Common myeloid progenitor, CD34-positive (primary cell): ENCODE data around the gene OR12D2.
A peak's percentile ranks its signal among the peaks of the same experiment; 100 is the strongest.
"Not testable (repeated sequence)": the region's sequence is repeated elsewhere in the genome, so short reads cannot be mapped to it uniquely, and the experiment has no call there.

Experiments used
- CTCF ChIA-PET: fragments of 350-600 bp; sonication (Branson Sonifier 250); formaldehyde crosslinking; loops from one replicate; lab custom pipeline; 2021; ENCODE audit warnings: antibody characterized with exemption; lab: Charles Lee
- POLR2A ChIA-PET: fragments of 350-600 bp; sonication (Branson Sonifier 250); formaldehyde crosslinking; loops from one replicate; lab custom pipeline; 2021; ENCODE audit warnings: antibody characterized with exemption; lab: Charles Lee
- DNase-seq, 3 donors: peaks; one replicate each; pipeline versions ENCODE4 v3.0.0 to v3.0.0-alpha.2; 2013
- H3K27ac ChIP-seq, 2 experiments: 1 replicate in 1 of 2; 2 replicates in 1 of 2; pipeline ENCODE4 v1.7.0; 2013; ENCODE audit warnings: inconsistent platforms in 2 of 2, low read length in 2 of 2, mild to moderate bottlenecking in 2 of 2, low read depth in 1 of 2, moderate library complexity in 1 of 2; ENCODE audit not compliant: severe bottlenecking in 2 of 2, insufficient read depth in 1 of 2, poor library complexity in 1 of 2
- H3K27me3 ChIP-seq, 5 experiments: replicated peaks in 2 of 5; 1 replicate in 3 of 5; 2 replicates in 2 of 5; pipeline versions ENCODE4 v1.6.1 to v1.7.0; 2013; ENCODE audit warnings: low read length in 4 of 5, mild to moderate bottlenecking in 2 of 5, moderate library complexity in 2 of 5, inconsistent platforms in 1 of 5; ENCODE audit not compliant: insufficient read depth in 5 of 5, control insufficient read depth in 4 of 5
- H3K36me3 ChIP-seq, 4 experiments: 1 replicate in 2 of 4; 2 replicates in 2 of 4; pipeline versions ENCODE4 v1.6.1 to v1.7.0; 2013; ENCODE audit warnings: low read length in 3 of 4, control low read depth in 1 of 4, mild to moderate bottlenecking in 1 of 4; ENCODE audit not compliant: control insufficient read depth in 4 of 4, insufficient read depth in 4 of 4
- H3K4me1 ChIP-seq, 4 experiments: 1 replicate in 3 of 4; 2 replicates in 1 of 4; pipeline versions ENCODE4 v1.6.1 to v1.7.1; 2013; ENCODE audit warnings: low read length in 3 of 4, mild to moderate bottlenecking in 3 of 4, control low read depth in 1 of 4, inconsistent platforms in 1 of 4, moderate library complexity in 1 of 4; ENCODE audit not compliant: control insufficient read depth in 4 of 4, insufficient read depth in 4 of 4; ENCODE audit errors: control extremely low read depth in 1 of 4
- H3K4me3 ChIP-seq, 7 experiments: 1 replicate in 4 of 7; 2 replicates in 3 of 7; pipeline versions ENCODE4 v1.5.1 to v1.7.0; 2013; ENCODE audit warnings: mild to moderate bottlenecking in 7 of 7, low read length in 6 of 7, moderate library complexity in 6 of 7, inconsistent platforms in 2 of 7, low read depth in 2 of 7, control low read depth in 1 of 7; ENCODE audit not compliant: insufficient read depth in 4 of 7, control insufficient read depth in 1 of 7; ENCODE audit errors: extremely low read depth in 1 of 7
- H3K9me3 ChIP-seq, 5 experiments: 1 replicate in 4 of 5; 2 replicates in 1 of 5; pipeline versions ENCODE4 v1.6.1 to v1.7.1; 2013; ENCODE audit warnings: low read length in 4 of 5, mild to moderate bottlenecking in 2 of 5, inconsistent platforms in 1 of 5, low read depth in 1 of 5, moderate library complexity in 1 of 5; ENCODE audit not compliant: control insufficient read depth in 4 of 5, insufficient read depth in 2 of 5; ENCODE audit errors: control extremely low read depth in 1 of 5
- WGBS: methylation state at CpG from one replicate; pipeline ENCODE4 v1.1.5; 2013; ENCODE audit not compliant: insufficient coverage; 5-methylcytosine and 5-hydroxymethylcytosine counted together

The OR12D2 gene

DNA sequence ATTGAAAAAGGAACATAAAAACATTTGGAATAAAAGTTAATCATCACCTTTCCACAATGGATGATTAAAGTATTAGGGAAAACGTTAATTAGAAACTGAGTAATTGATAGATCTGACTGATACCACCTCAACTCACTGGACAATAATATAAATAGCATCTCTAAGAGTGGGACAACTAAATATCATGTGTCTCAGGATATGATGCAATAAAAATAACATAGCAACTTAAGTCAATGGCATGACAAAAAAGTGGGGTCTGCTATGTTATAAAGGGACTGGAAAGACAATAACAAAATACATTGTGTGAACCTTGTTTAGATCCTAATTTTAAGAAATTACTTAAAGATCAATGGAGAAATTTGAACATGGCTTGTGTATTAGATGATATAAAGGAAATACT lies 29.6 kb downstream of the OR12D2 start:
- CTCF ChIA-PET = no interaction called here

DNA sequence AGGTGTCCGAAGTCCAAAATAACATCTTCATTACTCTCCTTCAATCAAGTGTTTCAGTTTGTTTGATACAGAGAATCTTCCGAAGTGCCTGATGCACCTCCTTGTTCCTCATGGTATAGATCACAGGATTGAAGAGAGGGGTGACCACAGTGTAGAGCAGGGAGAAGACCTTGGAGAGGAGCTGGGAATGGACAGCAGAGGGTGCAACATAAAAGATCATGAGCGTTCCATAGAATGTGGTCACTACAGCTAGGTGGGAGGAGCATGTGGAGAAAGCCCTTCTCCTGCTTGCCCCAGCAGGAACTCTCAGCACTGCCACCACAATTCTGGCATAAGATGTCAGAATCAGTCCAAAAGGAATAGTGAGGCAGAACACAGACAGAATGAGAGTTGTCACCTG lies 31.2 kb downstream of the OR12D2 start:
- WGBS = 100% methylated on average over 2 of the region's 3 CpGs
- H3K9me3 ChIP-seq = no peaks in the 10 kb centered on the region
- CTCF ChIA-PET = interaction anchor here (0.7 kb wide), 1 partner anchor 191 kb away, joined by 3 read pairs; no protein-coding TSS in a partner anchor
- H3K36me3 ChIP-seq = no peaks in the 10 kb centered on the region
- H3K4me1 ChIP-seq = no peaks in the 10 kb centered on the region
- POLR2A ChIA-PET = no interaction called here
- H3K4me3 ChIP-seq = no peak overlapping the region
- no peak for DNase-seq
- H3K27me3 ChIP-seq = no peaks in the 10 kb centered on the region
- H3K27ac ChIP-seq = no peak overlapping the region

More for the DNA sequence above, 29.6 kb downstream of the OR12D2 start:
- POLR2A ChIA-PET = no interaction called here
- Histone ChIP-seq H3K9me3 (no peaks in the 10 kb centered on the region), H3K27me3 (no peaks in the 10 kb centered on the region), H3K27ac (no peak overlapping the region), H3K4me1 (no peaks in the 10 kb centered on the region), H3K36me3 (no peaks in the 10 kb centered on the region), H3K4me3 (no peak overlapping the region)
- DNase-seq = no peak
- WGBS = no CpG with 5 or more reads among the region's 1 CpG

DNA sequence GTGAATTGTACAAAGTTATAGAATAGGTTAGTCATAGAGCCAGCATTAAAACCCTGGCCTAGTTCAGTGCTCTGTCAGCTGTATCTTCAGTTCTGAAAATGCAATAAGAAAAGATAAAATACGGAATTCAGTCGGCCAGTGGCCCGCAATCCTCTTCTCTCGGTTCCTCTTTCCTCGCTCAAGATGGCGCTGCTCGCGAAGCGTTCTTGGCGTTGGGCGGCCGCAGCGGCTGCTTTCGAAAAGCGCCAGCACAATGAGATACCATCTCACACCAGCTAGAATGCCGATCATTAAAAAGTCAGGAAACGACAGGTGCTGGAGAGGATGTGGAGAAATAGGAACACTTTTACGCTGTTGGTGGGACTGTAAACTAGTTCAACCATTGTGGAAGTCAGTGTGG lies 41.3 kb downstream of the OR12D2 start:
- peak; percentile 13 to 60 (median 34) for DNase-seq
- CTCF ChIA-PET, H3K36me3 ChIP-seq, H3K4me3 ChIP-seq, H3K27me3 ChIP-seq, H3K9me3 ChIP-seq, H3K4me1 ChIP-seq, POLR2A ChIA-PET, H3K27ac ChIP-seq: not testable (repeated sequence)
- WGBS = 68% methylated on average over 15 of the region's 18 CpGs

DNA sequence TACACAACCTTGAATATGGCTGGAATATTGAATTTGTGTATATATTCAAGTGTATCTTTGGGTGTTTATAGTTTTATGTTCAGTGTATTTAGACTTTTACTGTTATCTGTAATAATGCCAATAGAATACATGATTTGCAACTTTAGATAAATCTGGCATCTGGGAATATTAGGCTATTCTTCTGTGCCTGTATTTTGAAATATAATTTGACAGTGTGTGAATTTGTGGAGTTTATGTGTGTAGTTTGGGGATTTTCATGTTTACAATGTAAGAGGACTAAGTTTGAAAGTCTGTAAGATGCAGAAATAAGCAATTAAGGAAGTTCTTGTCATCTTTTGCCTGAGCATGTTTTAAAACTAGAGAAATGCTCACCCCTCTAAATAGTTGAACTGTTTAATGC lies 43.6 kb downstream of the OR12D2 start, which contains the start of gene OR10C1:
Gene OR10C1, plus strand, starts transcription at position 301 of the 400 bp plus-strand sequence. CDS start 710 bp downstream, outside the sequence.
- no peaks in the 10 kb centered on the region for H3K9me3 ChIP-seq
- POLR2A ChIA-PET = no interaction called here
- CTCF ChIA-PET = no interaction called here
- H3K4me3 ChIP-seq = no peak within 1 kb of the TSS
- H3K27me3 ChIP-seq = peaks cover 0 to 9% (median 0%) of the 10 kb centered on the region in 5 experiments
- DNase-seq = no peak
- H3K27ac ChIP-seq = no peak within 1 kb of the TSS
- no peaks in the 10 kb centered on the region for H3K4me1 ChIP-seq
- no peaks in the 10 kb centered on the region for H3K36me3 ChIP-seq

DNA sequence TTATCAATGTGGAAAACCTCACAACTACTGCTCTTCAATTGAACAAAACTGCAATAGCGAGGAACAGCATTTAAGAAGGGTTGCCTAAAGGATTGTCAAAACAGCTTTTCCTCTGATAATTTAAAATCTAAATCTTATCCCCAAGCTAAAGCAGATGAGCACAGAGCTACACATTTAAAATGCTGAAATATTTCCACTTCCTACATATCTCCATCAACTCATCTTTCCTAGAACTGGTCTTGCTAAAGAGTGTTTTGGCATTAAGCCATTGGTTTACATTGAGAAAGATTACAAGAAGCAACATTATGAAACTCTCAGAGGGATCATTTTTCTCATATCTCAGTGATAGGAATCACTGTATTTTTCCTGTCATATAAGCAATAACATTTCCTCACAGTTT lies 47.3 kb downstream of the OR12D2 start:
- no peak for DNase-seq
- Histone ChIP-seq H3K4me3 (no peak overlapping the region), H3K9me3 (no peaks in the 10 kb centered on the region), H3K27ac (no peak overlapping the region), H3K36me3 (no peaks in the 10 kb centered on the region), H3K4me1 (no peaks in the 10 kb centered on the region), H3K27me3 (peaks cover 0 to 7% (median 0%) of the 10 kb centered on the region in 5 experiments)
- CTCF ChIA-PET = no interaction called here
- WGBS = 100% methylated on average over 1 of the region's 1 CpG
- POLR2A ChIA-PET = no interaction called here

DNA sequence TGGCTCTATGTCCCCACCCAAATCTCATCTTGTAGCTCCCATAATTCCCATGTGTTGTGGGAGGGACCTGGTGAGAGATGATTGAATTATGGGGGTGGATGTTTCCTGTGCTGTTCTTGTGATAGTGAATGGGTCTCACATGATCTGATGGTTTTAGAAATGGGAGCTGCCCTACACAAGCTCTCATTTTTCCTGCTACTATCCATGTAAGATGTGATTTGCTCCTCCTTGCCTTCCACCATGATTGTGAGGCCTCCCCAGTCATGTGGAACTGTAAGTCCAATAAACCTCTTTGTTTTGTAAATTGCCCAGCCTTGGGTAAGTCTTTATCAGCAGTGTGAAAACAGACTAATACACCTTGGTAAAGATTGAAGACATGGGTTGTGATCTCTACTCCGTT lies 48.6 kb downstream of the OR12D2 start:
- H3K9me3 ChIP-seq, H3K27me3 ChIP-seq, DNase-seq, CTCF ChIA-PET, H3K4me1 ChIP-seq, H3K27ac ChIP-seq, POLR2A ChIA-PET, H3K36me3 ChIP-seq, H3K4me3 ChIP-seq: not testable (repeated sequence)
- no CpG with 5 or more reads among the region's 1 CpG for WGBS
